A673 (cell line): ENCODE data around the gene CLEC4M. TPM values are rescaled to one million over a fixed set of nuclear protein-coding genes. Genes with fewer than 3 reads are reported as not detected.

Source experiments
- BruUV-seq: library from RNA; stranded (reverse); fragments of 400-500 nt; replicated peaks from 2 replicates; lab custom pipeline; 2021; lab: Mats Ljungman, UMichigan
- CTCF ChIA-PET: fragments of 300-600 bp; sonication (Branson Sonifier 250); formaldehyde crosslinking; loops from one replicate; lab custom pipeline; 2022; ENCODE audit warnings: antibody characterized with exemption; lab: Charles Lee
- POLR2A ChIA-PET: fragments of 300-600 bp; sonication (Branson Sonifier 250); formaldehyde crosslinking; loops from one replicate; lab custom pipeline; 2022; ENCODE audit warnings: antibody characterized with exemption; ENCODE audit not compliant: low non-redundant PET; lab: Charles Lee
- DNase-seq: peaks from one replicate; pipeline ENCODE4 v3.0.0-alpha.2; 2015; ENCODE audit warnings: low spot score
- H3K27ac ChIP-seq: fragments of 200-600 bp; sonication (generic); 2 replicates; pipeline ENCODE4 v1.5.1; 2016; ENCODE audit warnings: mixed run types, low read depth, mild to moderate bottlenecking, mixed read lengths, antibody characterized with exemption, low read length; ENCODE audit not compliant: poor library complexity, severe bottlenecking
- H3K27me3 ChIP-seq: fragments of 200-600 bp; sonication (generic); replicated peaks from 2 replicates; pipeline ENCODE4 v1.6.1; 2017; ENCODE audit warnings: mixed run types, low read depth, mild to moderate bottlenecking, mixed read lengths, antibody characterized with exemption, low read length; ENCODE audit not compliant: insufficient read depth, poor library complexity
- H3K36me3 ChIP-seq: fragments of 200-600 bp; sonication (generic); 2 replicates; pipeline ENCODE4 v1.6.1; 2016; ENCODE audit warnings: mixed run types, mild to moderate bottlenecking, mixed read lengths, antibody characterized with exemption, low read length; ENCODE audit not compliant: insufficient read depth, poor library complexity, severe bottlenecking
- H3K4me1 ChIP-seq: fragments of 200-600 bp; sonication (generic); 2 replicates; pipeline ENCODE4 v1.6.1; 2017; ENCODE audit warnings: mixed run types, mild to moderate bottlenecking, mixed read lengths, antibody characterized with exemption, low read length; ENCODE audit not compliant: insufficient read depth, poor library complexity, severe bottlenecking
- H3K4me3 ChIP-seq: fragments of 200-600 bp; sonication (generic); 2 replicates; pipeline ENCODE4 v1.5.1; 2016; ENCODE audit warnings: low read depth, mixed run types, mild to moderate bottlenecking, mixed read lengths, low read length; ENCODE audit not compliant: poor library complexity, severe bottlenecking
- H3K9me3 ChIP-seq: fragments of 200-600 bp; sonication (generic); 2 replicates; pipeline ENCODE4 v1.6.1; 2016; ENCODE audit warnings: mixed run types, low read depth, mild to moderate bottlenecking, mixed read lengths, antibody characterized with exemption, low read length; ENCODE audit not compliant: poor library complexity, severe bottlenecking
- CTCF ChIP-seq: fragments of 300-800, 200-600 bp; sonication (generic); conservative IDR thresholded peaks from 2 replicates; pipeline ENCODE4 v1.5.1; 2017; ENCODE audit warnings: low read depth, mild to moderate bottlenecking, antibody characterized with exemption, low read length, moderate library complexity, mixed read lengths
- EZH2 ChIP-seq: fragments of 200-600 bp; sonication (generic); IDR thresholded peaks from 2 replicates; pipeline ENCODE4 v1.6.1; 2017; ENCODE audit warnings: borderline replicate concordance, low read depth, mild to moderate bottlenecking, mixed read lengths, antibody characterized with exemption, low read length; ENCODE audit not compliant: poor library complexity, severe bottlenecking
- intact Hi-C: fragments of 100-400 bp; cut with micrococcal nuclease; formaldehyde crosslinking; loops from one replicate; pipeline ENCODE4 v1.10.0; 2022; ENCODE audit not compliant: unreplicated experiment
- total RNA-seq: library from RNA; stranded (reverse); gene quantifications from 2 replicates; pipeline ENCODE4 v1.2.3, GENCODE V29; 2021

CLEC4M gene
- total RNA-seq, 1 experiment from 2014 or later = not detected

DNA sequence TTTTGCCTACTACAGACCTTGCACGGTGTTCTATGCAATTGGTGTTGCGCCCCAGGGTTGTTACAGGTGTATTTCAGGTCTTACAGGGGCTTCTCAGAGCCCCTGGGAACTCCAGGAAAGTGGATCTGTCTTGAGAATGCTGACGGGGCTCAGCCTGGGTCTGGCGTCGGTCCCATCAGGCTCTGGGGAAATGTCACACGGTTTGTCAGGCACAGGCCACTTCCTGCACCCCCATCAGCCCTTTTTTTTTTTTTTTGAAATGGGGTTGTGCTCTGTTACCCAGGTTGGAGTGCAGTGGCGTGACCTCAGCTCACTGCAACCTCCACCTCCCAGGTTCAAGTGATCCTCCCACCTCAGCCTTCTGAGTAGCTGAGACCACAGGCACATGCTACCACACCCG, 44.4 kb upstream of the CLEC4M start:
- CTCF ChIA-PET = no interaction called here
- no peak for TF ChIP-seq CTCF
- no peak for TF ChIP-seq EZH2
- no peak overlapping the region for H3K27ac ChIP-seq
- no peaks in the 10 kb centered on the region for H3K9me3 ChIP-seq
- no TSS peak for BruUV-seq
- DNase-seq = no peak
- H3K4me3 ChIP-seq = no peak overlapping the region
- no peaks in the 10 kb centered on the region for H3K27me3 ChIP-seq
- no peaks in the 10 kb centered on the region for H3K4me1 ChIP-seq
- POLR2A ChIA-PET = no interaction called here
- H3K36me3 ChIP-seq = no peaks in the 10 kb centered on the region
- intact Hi-C loops = no loop called here

- H3K27ac ChIP-seq = no peak overlapping the region
- no peaks in the 10 kb centered on the region for H3K36me3 ChIP-seq
- intact Hi-C loops = no loop called here
- H3K4me1 ChIP-seq = no peaks in the 10 kb centered on the region
- H3K4me3 ChIP-seq = no peak overlapping the region
- DNase-seq = no peak
- ChIA-PET CTCF (no interaction called here), POLR2A (no interaction called here)
- TF ChIP-seq EZH2 (no peak), CTCF (no peak)
- H3K9me3 ChIP-seq = no peaks in the 10 kb centered on the region
- no TSS peak for BruUV-seq
- H3K27me3 ChIP-seq = no peaks in the 10 kb centered on the region
Measured at GRCh38 chr19:7720351-7720750, 42.7 kb upstream of the CLEC4M start.

GRCh38 chr19:7722231-7722651, 40.8 kb upstream of the CLEC4M start:
- intact Hi-C loops = no loop called here

More at GRCh38 chr19:7722231-7722651, 40.8 kb upstream of the CLEC4M start:
- POLR2A ChIA-PET = no interaction called here
- CTCF ChIA-PET = no interaction called here
- Histone ChIP-seq H3K27me3 (peaks cover under 1% of the 10 kb centered on the region), H3K9me3 (no peaks in the 10 kb centered on the region), H3K36me3 (no peaks in the 10 kb centered on the region), H3K4me1 (no peaks in the 10 kb centered on the region), H3K4me3 (no peak overlapping the region), H3K27ac (no peak overlapping the region)
- no peak for DNase-seq
- no TSS peak for BruUV-seq
- no peak for TF ChIP-seq EZH2
- TF ChIP-seq CTCF = no peak
